Neural cell (in vitro differentiated cells): ENCODE measurements around the gene TMEM74B.

ENCODE experiments used
- CTCF ChIP-seq: fragments of 450-650 bp; IDR thresholded peaks from 2 replicates; pipeline ENCODE4 v1.5.1; 2014; ENCODE audit warnings: antibody characterized with exemption, mild to moderate bottlenecking, moderate library complexity; ENCODE audit not compliant: poor library complexity, severe bottlenecking
- EP300 ChIP-seq: fragments of 450-650 bp; conservative IDR thresholded peaks from 2 replicates; pipeline ENCODE4 v1.6.1; 2014; ENCODE audit warnings: antibody characterized with exemption, mild to moderate bottlenecking, moderate library complexity; ENCODE audit not compliant: poor library complexity, severe bottlenecking
- EZH2 ChIP-seq: fragments of 200-600, 300-800 bp; shearing (Covaris generic), sonication (generic); IDR thresholded peaks from 2 replicates; pipeline ENCODE4 v1.6.1; 2014; ENCODE audit warnings: antibody characterized with exemption, low read length, borderline replicate concordance, mild to moderate bottlenecking; ENCODE audit not compliant: insufficient read depth, poor library complexity, severe bottlenecking
- MXI1 ChIP-seq: fragments of 450-650 bp; conservative IDR thresholded peaks from 2 replicates; pipeline ENCODE4 v1.6.1; 2014; ENCODE audit warnings: antibody characterized with exemption, mild to moderate bottlenecking; ENCODE audit not compliant: poor library complexity, severe bottlenecking
- POLR2AphosphoS5 ChIP-seq: IDR thresholded peaks from 2 replicates; pipeline ENCODE4 v1.6.1; 2012
- RAD21 ChIP-seq: fragments of 450-650 bp; conservative IDR thresholded peaks from 2 replicates; pipeline ENCODE4 v1.6.1; 2014; ENCODE audit warnings: antibody characterized with exemption, mild to moderate bottlenecking, moderate library complexity
- REST ChIP-seq: IDR thresholded peaks from 2 replicates; pipeline ENCODE4 v1.6.1; 2012; ENCODE audit warnings: borderline replicate concordance
- SMC3 ChIP-seq: fragments of 450-650 bp; conservative IDR thresholded peaks from 2 replicates; pipeline ENCODE4 v1.6.1; 2014; ENCODE audit warnings: antibody characterized with exemption, mild to moderate bottlenecking, moderate library complexity; ENCODE audit not compliant: poor library complexity
- TAF1 ChIP-seq: IDR thresholded peaks from 2 replicates; pipeline ENCODE4 v1.6.1; 2012; ENCODE audit warnings: low read depth

DNA sequence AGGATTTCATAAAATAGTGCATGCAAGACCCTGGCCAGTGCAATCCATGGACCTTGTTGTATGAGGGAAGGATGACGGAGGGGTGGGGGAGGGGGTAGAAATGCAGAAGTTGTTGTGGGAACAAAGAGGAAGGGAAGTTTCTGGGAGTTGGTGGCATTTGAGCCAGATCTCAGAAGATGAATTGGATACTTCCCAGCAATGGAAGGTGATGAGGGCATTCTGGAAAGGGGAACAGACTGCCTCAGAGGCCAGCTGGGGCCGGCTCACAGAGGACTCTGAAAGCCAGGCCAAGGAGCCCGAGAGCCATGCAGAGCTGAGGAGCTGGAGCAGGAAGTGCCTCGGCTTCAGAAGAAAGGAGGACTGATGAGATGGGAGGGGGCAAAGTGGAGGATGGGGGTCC is 2.7 kb downstream of the TMEM74B start:
- TF ChIP-seq EZH2 (no peak), POLR2AphosphoS5 (no peak), CTCF (no peak), REST (no peak), TAF1 (no peak), SMC3 (no peak), EP300 (no peak), MXI1 (no peak), RAD21 (no peak)
